GF-D8 (cell line): ENCODE results near the gene NR1D1.
A peak's percentile ranks its signal among the peaks of the same experiment; 100 is the strongest.
"Not testable (repeated sequence)": the region's sequence is repeated elsewhere in the genome, so short reads cannot be mapped to it uniquely, and the experiment has no call there.

Source experiments
- DNase-seq: peaks from one replicate; lab custom pipeline; 2025; lab: John Stamatoyannopoulos, UW

NR1D1 gene

DNA sequence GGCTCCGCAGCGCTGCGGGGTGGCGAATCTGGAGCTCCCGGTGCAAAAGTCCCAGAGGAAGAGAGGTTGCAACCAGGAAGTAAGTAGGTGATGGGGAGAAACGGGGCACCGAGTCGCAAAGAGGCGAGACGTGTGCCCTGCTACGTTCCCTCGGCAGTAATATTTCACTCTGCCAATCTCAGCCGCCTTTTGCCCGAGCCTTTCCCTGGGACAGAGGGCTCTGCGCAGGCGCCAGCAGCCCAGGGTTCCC, at the start of gene NR1D1:
TSS of gene NR1D1 (minus strand) at position 171 of the 250 bp plus-strand sequence. CDS start 495 bp downstream, outside the sequence.
- DNase-seq, result no peak

DNA sequence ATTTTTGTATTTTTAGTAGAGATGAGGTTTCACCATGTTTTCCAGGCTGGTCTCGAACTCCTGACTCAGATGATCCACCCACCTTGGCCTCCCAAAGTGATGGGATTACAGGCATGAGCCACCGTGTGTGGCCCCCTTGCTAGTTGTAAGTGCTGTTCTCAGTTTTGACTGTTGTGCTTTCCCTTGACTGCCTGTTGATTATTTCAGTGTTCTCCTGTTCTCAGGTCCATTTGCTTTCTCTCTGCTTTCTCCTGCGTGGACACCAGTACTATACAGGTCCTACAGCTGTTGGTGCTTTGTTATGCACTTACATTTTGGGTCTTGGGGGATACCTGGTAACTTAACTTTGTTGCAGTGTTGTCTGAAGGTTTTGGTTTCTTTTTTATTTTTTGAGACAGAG, 48.1 kb upstream of the NR1D1 start:
- no peak for DNase-seq

DNA sequence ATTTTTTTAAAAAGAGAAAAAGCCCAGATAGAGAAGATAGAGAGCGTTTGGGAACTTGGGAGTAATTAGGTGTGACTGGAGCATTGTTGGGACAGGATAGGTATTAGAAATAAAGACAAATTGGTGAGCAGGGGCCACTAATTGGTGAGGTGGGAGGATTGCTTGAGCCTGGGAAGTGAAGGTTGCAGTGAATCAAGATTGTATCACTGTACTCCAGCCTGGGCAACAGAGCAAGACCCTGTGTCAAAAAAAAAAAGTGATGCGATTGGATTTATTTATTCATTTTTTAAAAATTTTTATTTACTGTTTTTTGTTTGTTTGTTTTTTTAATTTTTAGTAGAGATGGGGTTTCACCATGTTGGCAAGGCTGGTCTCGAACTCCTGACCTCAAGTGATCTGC, 45.1 kb upstream of the NR1D1 start:
- no peak for DNase-seq

DNA sequence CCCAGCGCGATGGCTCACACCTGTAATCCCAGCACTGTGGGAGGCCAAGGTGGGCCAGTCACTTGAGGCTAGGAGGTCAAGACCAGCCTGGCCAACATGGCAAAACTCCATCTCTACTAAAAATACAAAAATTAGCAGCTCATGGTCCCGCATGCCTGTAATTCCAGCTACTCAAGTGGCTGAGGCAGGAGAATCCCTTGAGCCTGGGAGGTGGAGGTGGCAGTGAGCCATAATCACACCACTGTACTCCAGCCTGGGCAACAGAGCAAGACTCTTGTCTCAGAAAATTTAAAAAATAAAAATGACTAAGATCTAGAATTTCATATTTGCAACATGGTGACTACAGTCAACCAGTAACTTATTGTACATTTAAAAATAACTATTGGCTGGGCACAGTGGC, 42.8 kb upstream of the NR1D1 start:
- not testable (repeated sequence) for DNase-seq

DNA sequence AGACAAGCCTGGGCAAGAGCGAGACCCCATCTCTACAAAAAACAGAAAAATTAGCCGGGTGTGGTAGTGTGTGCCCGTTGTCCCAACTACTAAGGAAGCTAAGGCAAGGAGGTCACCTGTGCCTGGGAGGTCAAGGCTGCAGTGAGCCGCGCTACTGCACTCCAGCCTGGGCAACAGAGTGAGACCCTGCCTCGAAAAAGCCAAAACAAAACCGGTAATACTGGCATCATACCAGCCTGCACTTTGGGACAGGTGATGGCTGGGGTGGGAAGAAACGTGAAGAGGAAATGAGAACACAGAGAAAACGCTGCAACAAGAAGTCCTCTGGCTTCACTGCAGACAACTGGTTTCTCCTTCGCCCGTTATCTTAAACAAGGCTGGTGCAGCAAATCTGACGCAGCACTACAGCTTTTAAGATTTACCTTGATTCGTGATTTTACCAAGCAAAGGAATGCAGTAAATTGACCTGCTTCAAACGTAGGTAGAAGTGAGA, 39.2 kb upstream of the NR1D1 start:
- no peak for DNase-seq

DNA sequence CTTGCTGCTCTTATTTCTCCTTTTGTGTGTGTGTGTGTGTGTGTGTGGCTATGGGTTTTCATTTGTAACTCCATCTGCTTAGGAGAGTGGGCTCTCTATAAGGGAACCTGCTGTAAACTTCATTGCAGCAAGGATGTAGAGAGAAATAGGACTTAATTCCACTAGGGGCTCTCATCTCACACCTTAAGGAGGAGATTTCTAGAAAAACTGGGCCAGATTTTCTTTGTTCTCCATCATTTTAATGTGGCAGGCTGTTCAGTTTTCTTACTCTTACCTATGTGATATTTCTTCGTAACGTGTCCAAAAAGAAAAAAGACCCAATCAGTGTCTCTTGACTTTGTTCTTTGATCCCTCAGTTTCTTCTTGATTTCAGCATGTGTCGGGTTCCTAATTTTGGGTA, 35.4 kb upstream of the NR1D1 start:
- DNase-seq, result no peak

DNA sequence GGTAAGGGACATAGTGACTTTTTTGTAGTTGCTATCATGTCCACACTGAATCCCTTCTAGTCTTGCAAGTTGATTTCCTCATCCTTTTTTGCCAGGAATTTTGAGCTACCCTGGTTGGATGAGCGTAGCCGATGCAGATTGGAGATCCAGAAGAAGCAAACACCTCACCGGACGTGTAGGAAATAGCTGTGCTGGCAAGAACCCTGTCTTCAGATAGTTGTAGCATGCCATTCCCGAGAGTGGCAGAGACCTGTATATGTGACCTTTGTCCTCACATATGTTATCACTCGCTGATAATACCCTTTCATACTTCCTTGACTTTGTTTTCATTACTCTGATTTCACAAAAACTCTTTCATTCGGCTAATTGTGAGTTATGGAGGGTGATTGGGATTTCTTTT, 33.8 kb upstream of the NR1D1 start:
- no peak for DNase-seq

DNA sequence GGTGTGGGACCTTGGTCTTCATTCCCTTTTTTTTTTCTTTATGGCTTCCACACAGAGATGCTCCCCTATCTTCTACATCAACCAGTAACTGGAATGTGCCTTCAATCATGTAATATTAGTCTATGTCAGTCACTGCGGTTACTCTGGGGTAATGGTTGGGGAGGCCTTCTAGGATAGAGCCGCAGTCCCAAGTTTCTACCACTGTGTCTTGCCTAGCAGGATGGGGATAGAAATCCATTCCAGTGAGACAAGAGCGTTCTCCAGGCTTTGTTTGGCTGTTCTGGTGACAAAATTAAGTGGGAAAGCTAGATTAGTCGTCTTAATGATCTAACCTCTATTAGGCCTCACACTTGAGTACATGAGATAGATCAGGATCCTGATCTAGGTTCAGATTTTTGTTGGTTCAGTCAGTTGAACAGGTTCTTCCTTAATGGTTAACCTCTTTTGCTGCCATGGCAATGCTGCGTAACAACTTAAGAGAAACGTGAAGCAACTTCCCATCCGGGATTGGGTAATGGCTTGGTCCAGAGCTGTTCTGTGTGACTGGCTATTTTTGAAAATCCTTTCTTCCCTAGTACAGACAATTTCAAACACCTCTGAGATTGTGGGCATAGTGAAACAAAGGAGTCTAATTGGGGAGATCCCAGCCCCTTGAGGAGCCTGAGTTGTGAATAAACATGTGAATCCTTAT, 30.1 kb upstream of the NR1D1 start:
- peak; percentile 91 for DNase-seq

DNA sequence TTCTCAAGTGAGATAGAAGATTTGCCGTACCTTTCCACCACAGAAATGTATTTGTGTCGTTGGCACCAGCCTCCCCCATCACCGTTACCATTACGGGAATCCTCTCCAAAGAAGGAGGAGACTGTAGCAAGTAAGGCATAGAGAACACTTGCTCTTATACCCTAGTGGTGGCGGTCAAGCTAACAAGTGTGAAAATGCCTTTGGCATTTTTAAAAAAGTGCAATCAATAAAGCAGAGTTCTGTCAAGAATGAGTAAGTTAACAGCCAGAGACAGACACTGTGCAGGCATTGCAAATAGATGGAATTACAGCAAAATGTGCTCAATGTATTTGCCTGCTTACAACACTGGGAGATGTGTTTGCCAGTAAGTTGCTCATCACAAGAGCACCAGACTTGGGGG, 29.1 kb upstream of the NR1D1 start:
- no peak for DNase-seq

DNA sequence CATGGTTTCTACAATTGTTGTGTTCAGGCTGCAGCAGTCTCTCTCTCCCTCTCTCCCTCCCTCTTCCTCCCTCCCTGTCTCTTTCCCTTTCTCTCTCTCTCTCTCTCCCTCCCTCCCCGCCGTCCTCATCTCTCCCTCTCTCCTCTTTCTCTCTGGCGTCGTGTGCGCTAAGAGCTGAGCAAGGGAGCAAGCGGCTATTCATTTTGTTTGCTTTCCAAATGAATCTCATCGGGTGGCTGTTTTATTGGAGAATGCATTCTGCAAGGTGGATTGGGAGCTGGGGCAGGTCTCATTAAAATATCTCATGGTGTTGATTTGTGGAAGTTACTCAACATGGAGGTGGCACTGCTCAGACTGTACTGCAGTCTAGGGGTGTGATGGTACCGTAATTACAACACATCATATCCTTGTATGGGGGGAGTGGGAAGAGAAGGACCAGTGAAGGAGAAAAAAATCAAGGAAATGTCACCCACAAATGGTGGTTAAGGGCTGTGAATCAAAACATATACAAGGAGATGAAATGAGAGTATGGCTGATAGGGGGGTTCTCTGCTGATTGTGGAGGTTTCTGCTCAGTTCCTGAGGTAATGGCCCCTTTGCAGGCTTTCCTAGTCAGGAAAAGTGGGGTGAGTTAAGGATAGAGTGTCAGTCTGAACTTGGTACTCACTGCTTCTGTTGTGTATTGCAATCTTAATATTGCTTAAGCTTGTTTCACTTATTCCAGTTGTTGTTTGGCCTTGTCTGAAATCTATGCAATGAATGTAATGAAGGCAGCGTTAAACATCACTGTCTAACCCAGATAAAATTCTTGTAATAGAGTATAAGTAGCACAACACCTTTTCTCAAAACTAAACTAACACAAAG, 24.1 kb upstream of the NR1D1 start:
- DNase-seq, result peak; percentile 24

DNA sequence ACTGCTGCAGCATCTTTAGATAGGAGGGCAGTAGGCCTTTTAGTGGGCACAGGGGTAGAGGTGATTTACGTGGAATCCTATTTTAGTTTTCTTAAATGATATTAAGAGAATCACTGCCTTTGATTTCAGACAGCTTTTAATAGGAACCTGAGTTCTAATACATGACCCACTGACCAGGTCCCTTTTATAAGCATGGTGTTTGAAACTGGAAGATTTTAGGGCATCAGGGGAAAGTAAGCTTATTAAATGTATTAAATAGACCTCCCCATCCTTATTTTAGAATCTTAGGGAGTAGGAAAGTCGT, 23.4 kb upstream of the NR1D1 start:
- DNase-seq, result no peak

DNA sequence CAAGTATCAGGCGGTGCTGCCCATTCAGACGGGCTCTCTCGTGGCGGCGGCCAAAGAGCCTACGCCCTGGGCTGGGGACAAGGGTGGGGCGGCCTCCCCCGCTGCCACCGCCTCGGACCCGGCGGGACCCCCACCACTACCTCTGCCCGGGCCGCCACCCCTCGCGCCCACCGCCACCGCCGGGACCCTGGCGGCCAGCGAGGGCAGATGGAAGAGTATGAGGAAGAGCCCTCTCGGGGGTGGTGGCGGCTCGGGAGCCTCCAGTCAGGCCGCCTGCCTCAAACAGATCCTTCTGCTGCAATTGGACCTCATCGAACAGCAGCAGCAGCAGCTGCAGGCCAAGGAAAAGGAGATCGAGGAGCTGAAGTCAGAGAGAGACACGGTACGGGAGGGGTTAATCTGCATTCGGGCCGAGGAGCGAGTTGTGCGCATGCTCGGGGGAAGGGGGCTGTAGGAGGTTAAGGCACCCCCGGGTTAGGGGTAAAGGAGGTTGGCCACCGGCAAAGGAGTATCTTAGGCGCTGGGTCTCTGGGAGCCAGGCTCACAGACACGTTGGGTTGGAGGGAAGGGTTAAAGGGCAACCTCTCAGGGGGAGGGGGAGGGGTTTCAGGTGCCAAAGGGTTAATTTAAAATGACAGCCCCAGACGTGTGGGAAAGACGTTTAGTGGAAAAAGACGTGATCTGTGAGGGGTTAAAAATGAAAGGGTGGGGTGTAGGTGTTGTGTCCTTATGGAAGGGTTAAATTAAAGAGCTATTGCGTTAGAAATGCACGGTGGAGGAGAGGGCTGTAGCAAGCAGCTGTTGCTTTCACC, 22.8 kb upstream of the NR1D1 start:
- peak; percentile 11 for DNase-seq

DNA sequence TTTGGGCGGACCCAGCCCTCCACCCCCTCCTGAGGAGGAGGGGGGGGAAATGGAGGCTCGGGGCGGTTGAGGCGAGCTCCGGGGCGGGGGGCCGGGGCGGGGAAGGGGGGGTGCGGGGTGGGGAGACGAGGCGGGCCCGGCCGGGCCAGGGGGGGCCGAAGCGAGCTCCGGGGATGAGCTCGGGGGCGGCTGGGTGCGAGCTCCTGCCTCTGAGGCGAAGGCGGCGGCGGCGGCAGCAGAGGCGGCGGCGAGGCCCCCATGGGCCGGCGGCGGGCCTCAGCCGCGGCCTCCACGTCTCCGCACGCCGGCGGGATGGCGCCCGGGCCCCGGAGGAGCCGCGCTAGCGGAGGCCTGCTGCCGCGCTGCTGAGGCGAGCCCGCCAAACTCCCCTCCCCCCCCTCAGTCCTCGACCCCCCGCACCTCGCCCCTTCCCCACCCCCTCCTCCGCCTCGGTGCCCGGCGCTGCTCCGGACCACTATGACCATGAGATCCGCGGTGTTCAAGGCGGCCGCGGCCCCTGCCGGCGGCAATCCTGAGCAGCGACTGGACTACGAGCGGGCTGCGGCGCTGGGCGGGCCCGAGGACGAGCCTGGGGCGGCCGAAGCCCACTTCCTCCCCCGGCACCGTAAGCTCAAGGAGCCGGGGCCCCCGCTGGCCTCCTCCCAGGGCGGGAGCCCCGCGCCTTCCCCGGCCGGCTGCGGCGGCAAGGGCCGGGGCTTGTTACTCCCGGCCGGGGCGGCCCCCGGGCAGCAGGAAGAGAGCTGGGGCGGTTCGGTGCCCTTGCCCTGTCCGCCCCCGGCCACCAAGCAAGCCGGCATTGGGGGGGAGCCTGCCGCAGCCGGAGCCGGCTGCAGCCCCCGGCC, 22.0 kb upstream of the NR1D1 start:
- no peak for DNase-seq

DNA sequence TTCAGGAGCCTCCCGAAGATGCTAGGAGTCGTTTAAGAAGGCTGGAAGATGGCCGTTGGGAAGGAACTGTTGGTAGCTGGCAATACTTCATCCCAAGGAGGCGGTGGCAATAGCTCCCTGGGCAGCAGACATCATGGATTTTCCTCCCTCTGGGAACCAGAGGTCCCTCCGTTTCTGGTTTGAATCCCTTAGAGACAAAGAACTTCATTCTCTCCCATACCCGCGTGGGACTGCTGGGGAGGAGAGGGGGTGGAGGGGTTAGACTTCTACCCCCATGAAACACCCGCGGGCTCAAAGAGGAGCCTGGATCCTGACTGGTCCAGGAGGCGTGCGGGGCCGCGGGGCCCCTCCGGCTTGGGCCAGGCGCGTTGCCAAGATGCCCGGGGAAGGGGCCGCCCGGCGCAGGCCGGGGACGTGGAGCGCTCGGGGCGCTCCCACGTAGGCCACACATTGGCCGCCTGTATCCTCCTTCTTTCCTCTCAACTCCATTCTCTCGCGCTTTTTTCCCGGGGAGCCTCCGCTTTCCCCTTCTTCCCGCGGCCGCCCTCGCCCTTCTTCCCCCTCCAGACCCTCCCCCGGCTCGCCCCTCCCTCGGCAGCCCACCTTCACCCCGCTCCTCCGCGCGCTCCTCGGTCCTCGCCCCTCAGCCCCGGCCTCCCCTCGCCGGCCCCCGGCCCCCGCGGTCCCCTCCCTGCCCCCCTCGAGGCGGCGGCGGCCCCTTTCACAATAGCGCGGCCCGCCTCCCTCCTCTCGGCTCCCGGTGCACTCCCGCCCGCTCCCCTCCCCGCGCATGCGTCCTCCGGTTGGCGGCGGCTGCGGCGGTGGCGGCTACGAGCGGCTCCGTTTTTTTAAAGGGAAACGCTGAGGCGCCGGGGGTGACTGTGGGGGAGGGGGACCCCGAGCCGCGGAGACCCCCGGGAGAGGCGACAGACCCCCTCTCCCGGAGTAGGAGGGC, 21.1 kb upstream of the NR1D1 start, which contains the start of gene MSL1:
TSS of gene MSL1 (plus strand) at position 791 of the 955 bp plus-strand sequence. CDS start 642 bp downstream, outside the sequence.
- DNase-seq, result peak; percentile 44

DNA sequence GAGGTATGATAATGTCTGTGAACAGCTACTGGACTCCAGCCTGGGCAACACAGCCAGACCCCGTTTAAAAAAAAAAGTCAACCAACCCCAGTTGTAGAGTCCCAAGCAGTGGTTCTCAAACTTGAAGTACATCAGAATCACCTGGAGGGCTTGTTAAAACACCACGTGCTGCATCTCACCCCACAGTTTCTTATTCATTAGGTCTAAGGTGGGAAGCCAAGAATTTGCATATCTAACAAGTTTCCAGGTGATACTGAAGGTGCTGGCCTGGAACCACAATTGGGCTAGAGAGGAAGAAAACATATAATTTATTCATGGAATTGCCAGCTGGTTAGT, 14.7 kb upstream of the NR1D1 start:
- DNase-seq, result no peak

DNA sequence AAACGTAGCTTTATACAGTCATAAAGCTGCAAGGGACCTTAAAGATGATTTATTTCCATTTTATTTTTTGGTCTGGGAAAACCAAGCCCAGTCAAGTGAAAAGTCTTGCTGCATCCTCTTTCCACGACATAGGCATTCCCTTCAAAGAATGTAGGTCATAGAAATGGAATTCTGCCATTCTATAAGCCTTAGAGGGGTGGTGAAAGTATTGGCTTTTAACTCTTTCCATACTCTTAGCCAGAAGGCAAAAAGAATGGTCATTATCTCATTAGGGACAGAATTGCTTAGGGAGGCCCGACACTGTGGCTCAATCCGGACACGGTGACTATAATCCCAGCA, 13.5 kb upstream of the NR1D1 start:
- no peak for DNase-seq

DNA sequence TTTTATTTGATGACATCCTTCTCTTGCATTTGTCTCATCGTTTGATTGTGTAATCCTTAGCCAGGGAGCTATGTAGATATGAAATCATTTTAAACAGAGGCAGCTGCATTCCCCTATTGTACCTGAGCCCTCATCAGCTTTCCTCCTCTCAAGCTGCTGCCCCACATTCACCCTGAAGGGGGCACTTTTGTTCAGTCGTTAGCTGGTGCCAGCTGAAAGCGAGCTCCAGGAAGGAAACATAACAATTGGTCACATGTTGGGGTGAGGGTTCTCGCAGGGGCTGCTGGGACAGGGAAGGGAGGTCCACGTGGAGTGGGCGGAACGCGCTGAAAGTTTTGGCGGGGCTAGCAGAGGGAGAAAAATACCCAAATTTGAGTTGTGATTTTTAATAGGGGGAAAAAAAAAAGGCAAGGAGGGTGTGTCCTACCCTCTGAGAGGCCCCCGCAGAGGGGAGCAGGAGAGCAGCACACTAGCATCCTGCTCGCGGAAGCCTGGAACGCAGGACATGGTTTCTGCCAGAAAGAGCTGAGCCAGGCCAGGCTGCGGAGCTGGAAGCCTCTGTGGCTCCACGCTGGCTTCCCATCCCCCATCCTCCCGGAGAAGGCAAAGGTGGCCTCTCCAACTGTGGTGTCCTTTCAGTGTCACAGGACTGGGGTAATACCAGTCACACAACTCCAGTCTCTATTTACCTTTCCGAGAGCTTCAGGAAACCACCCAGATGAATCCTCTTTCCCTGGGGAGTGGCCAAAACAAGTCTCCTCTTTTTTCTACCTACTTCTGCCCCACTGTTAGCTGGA, 12.9 kb upstream of the NR1D1 start:
- DNase-seq, result peak; percentile 90

DNA sequence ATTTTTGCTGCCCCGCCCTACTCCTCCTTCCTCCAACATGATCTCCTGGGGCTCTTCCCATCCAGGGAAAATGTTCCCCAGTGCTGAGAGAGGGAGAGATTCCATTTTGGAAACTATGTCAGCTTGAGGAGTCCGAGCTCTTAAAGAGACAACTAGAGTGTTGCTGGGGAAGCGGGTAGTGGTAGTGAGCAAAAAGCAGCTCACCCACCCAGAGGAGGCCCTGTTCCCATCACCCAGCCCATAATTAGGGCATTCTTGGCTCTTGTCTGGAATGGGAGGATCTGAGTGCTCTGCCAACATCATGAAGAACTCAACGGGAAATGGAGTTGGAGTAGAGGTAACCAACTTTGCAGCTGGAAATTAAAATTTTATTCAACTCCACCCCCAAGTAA, 12.3 kb upstream of the NR1D1 start:
- no peak for DNase-seq

DNA sequence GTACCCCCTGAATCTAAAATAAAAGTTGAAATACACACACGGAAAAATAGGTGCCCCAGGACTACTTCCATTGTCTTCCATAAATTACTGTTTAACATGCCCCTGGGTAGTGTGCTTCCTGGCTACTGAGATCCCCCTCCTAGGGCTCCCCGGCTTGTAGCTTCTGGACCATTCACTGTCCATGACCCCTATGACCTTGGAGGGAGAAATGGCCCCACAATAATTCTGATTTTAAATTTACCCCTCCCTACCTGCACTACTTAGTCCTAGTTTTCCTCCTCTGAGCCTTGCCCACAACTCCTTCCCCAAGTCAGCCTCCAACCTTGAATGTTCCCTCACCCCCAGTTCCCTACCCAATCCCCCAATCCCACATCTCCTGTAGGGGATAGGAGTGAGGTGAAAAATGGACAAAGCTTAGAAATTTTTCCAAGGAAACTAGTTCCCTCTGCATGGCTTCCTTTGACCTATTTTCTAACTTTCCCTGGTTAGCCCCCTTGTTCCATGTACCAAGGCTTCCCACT, 11.9 kb upstream of the NR1D1 start:
- no peak for DNase-seq
